ENCODE data around the gene SUZ12.
"Not testable (repeated sequence)": the region's sequence is repeated elsewhere in the genome, so short reads cannot be mapped to it uniquely, and the experiment has no call there.

SUZ12 gene

DNA sequence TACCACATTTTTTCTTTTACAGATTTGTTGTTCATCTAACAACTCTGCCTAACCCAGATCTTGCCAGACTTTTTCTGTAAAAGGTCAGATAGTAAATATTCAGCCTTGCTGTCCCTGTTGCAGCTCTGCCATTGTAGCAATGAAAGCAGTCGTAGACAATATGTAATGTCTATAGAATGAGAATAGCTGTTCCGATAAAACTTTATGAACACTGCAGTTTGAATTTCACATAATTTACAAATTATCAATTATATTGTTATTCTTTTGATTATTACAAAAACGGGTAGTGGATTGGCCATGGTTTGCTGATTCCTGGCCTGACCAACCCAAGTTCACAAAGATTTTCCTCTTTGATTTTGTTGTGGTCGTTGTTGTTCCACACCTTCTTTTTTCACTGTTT is 73.3 kb downstream of the SUZ12 start:
- no peaks in the 10 kb centered on the region for H3K9me3 ChIP-seq (ENCODE audit: control insufficient read depth, low read length)
- H3K4me1 ChIP-seq (ENCODE audit: control insufficient read depth, insufficient read depth, low read length, poor library complexity, severe bottlenecking), result no peaks in the 10 kb centered on the region
- WGBS, 2 experiments (ENCODE audit: insufficient coverage in 2 of 2), result no CpG with 5 or more reads among the region's 4 CpGs
- no peaks in the 10 kb centered on the region for H3K36me3 ChIP-seq (ENCODE audit: control insufficient read depth, insufficient read depth, low read length)
- no peak overlapping the region for H3K27ac ChIP-seq (ENCODE audit: low read depth, low read length, severe bottlenecking)
- no peak overlapping the region for H3K4me3 ChIP-seq (ENCODE audit: extremely low read depth, insufficient read depth, low read length, poor library complexity, severe bottlenecking)

DNA sequence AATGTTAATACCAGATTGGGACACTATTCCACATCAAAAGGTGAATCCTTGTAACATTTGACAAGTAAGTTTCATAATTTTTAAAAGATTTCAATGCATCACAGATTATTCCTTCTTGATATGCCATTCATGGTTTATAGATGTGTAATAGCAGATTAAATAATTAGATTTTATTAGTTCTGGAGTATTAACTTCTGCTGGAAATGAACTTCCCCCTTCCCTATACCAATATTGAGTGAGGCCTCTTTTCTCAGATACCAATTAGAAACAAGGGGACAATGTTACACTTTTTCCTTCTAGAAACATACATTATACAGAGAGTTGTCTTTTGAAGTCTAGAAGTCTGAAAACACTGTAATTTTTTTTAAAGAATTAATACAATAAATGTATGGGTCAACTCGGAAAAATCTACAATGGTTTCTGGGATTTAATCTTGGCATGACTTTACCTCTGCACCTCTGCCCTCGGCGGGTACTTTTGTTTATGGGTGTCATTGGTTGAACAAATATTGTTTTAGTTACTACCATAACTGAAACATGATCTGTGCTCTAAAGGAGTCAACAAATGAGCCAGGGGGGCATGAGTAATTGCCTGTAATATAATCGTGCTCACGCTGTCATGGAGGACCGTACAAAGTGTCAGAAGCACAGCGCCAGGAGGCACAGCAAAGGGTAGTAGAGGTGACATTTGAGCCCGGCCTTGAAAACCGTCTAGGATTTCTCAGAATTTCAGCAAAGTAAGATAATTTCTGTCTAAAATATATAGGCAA is 78.6 kb downstream of the SUZ12 start:
- no peaks in the 10 kb centered on the region for H3K9me3 ChIP-seq (ENCODE audit: control insufficient read depth, low read length)
- no peak overlapping the region for H3K27ac ChIP-seq (ENCODE audit: low read depth, low read length, severe bottlenecking)
- no peak overlapping the region for H3K4me3 ChIP-seq (ENCODE audit: extremely low read depth, insufficient read depth, low read length, poor library complexity, severe bottlenecking)
- 94% methylated on average over 4 of the region's 9 CpGs; no CpG with 5 or more reads in 1 of the 2 experiments for WGBS, 2 experiments (ENCODE audit: insufficient coverage in 2 of 2)
- no peaks in the 10 kb centered on the region for H3K4me1 ChIP-seq (ENCODE audit: control insufficient read depth, insufficient read depth, low read length, poor library complexity, severe bottlenecking)
- H3K36me3 ChIP-seq (ENCODE audit: control insufficient read depth, insufficient read depth, low read length), result no peaks in the 10 kb centered on the region

GRCh38 chr17:32016231-32016630 is 79.4 kb downstream of the SUZ12 start:
- H3K4me3 ChIP-seq (ENCODE audit: extremely low read depth, insufficient read depth, low read length, poor library complexity, severe bottlenecking), result no peak overlapping the region
- H3K36me3 ChIP-seq (ENCODE audit: control insufficient read depth, insufficient read depth, low read length), result peaks cover 2% of the 10 kb centered on the region
- 74 to 86% methylated on average over 2 to 5 of the region's 7 CpGs for WGBS, 2 experiments (ENCODE audit: insufficient coverage in 2 of 2)

DNA sequence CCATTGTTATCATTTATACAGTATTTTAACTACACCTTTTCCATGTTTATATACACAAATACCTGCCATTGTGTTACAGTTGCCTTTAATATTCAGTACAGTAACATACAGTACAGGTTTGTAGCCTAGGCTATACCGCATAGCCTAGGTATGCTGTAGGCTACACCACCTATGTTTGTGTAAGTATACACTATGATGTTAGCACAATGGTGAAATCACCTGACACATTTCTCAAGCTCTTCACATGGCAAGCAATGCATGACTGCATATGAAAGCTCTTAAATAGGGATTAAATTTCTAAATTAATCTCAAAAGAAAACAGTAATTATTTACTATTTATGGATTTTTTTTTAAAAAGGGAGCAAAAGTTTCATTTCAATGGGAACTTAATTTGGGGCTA is 82.4 kb downstream of the SUZ12 start:
- H3K27ac ChIP-seq (ENCODE audit: low read depth, low read length, severe bottlenecking), result no peak overlapping the region
- peaks cover 7% of the 10 kb centered on the region for H3K36me3 ChIP-seq (ENCODE audit: control insufficient read depth, insufficient read depth, low read length)
- no peaks in the 10 kb centered on the region for H3K9me3 ChIP-seq (ENCODE audit: control insufficient read depth, low read length)
- H3K4me3 ChIP-seq (ENCODE audit: extremely low read depth, insufficient read depth, low read length, poor library complexity, severe bottlenecking), result no peak overlapping the region
- H3K4me1 ChIP-seq (ENCODE audit: control insufficient read depth, insufficient read depth, low read length, poor library complexity, severe bottlenecking), result no peaks in the 10 kb centered on the region
- 100% methylated on average over 1 of the region's 1 CpG; no CpG with 5 or more reads in 1 of the 2 experiments for WGBS, 2 experiments (ENCODE audit: insufficient coverage in 2 of 2)

More at GRCh38 chr17:32016231-32016630, 79.4 kb downstream of the SUZ12 start:
- Histone ChIP-seq H3K9me3 (ENCODE audit: control insufficient read depth, low read length) (no peaks in the 10 kb centered on the region), H3K27ac (ENCODE audit: low read depth, low read length, severe bottlenecking) (no peak overlapping the region), H3K4me1 (ENCODE audit: control insufficient read depth, insufficient read depth, low read length, poor library complexity, severe bottlenecking) (no peaks in the 10 kb centered on the region)

- Histone ChIP-seq H3K4me3 (ENCODE audit: extremely low read depth, insufficient read depth, low read length, poor library complexity, severe bottlenecking) (no peak overlapping the region), H3K4me1 (ENCODE audit: control insufficient read depth, insufficient read depth, low read length, poor library complexity, severe bottlenecking) (no peaks in the 10 kb centered on the region), H3K27ac (ENCODE audit: low read depth, low read length, severe bottlenecking) (no peak overlapping the region), H3K36me3 (ENCODE audit: control insufficient read depth, insufficient read depth, low read length) (peaks cover 7% of the 10 kb centered on the region), H3K9me3 (ENCODE audit: control insufficient read depth, low read length) (no peaks in the 10 kb centered on the region)
- WGBS, 2 experiments (ENCODE audit: insufficient coverage in 2 of 2), result 89 to 94% methylated on average over 11 to 14 of the region's 16 CpGs
Measured at GRCh38 chr17:32020943-32021614, 84.3 kb downstream of the SUZ12 start.

GRCh38 chr17:32021615-32021955 is 84.8 kb downstream of the SUZ12 start:
- Histone ChIP-seq H3K4me1 (ENCODE audit: control insufficient read depth, insufficient read depth, low read length, poor library complexity, severe bottlenecking) (no peaks in the 10 kb centered on the region), H3K9me3 (ENCODE audit: control insufficient read depth, low read length) (no peaks in the 10 kb centered on the region), H3K36me3 (ENCODE audit: control insufficient read depth, insufficient read depth, low read length) (peaks cover 7% of the 10 kb centered on the region), H3K4me3 (ENCODE audit: extremely low read depth, insufficient read depth, low read length, poor library complexity, severe bottlenecking) (no peak overlapping the region), H3K27ac (ENCODE audit: low read depth, low read length, severe bottlenecking) (no peak overlapping the region)
- WGBS, 2 experiments (ENCODE audit: insufficient coverage in 2 of 2), result 95% methylated on average over 4 to 7 of the region's 7 CpGs

GRCh38 chr17:32022554-32022953 is 85.7 kb downstream of the SUZ12 start:
- H3K27ac ChIP-seq (ENCODE audit: low read depth, low read length, severe bottlenecking); H3K36me3 ChIP-seq (ENCODE audit: control insufficient read depth, insufficient read depth, low read length); H3K9me3 ChIP-seq (ENCODE audit: control insufficient read depth, low read length); H3K4me1 ChIP-seq (ENCODE audit: control insufficient read depth, insufficient read depth, low read length, poor library complexity, severe bottlenecking); H3K4me3 ChIP-seq (ENCODE audit: extremely low read depth, insufficient read depth, low read length, poor library complexity, severe bottlenecking): not testable (repeated sequence)
- WGBS, 2 experiments (ENCODE audit: insufficient coverage in 2 of 2), result 96 to 100% methylated on average over 2 to 3 of the region's 5 CpGs

DNA sequence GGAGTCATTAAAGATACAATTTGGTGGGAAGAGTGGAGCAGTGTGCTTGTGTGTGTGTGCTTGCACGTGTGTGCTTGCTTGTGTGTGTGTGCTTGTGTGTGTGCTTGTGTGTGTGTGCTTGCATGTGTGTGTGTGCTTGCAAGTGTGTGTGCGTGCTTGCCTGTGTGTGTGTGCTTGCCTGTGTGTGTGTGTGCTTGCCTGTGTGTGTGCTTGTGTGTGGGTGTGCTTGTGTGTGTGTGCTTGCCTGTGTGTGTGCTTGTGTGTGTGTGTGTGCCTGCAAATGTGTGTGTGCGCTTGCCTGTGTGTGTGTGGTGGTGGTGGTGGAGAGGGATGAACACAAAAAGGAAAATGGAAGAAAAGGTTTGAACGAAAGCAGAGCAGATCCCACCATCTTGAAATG is 90.5 kb downstream of the SUZ12 start:
- H3K27ac ChIP-seq (ENCODE audit: low read depth, low read length, severe bottlenecking); H3K4me1 ChIP-seq (ENCODE audit: control insufficient read depth, insufficient read depth, low read length, poor library complexity, severe bottlenecking); H3K9me3 ChIP-seq (ENCODE audit: control insufficient read depth, low read length); H3K4me3 ChIP-seq (ENCODE audit: extremely low read depth, insufficient read depth, low read length, poor library complexity, severe bottlenecking); H3K36me3 ChIP-seq (ENCODE audit: control insufficient read depth, insufficient read depth, low read length): not testable (repeated sequence)
- WGBS, 2 experiments (ENCODE audit: insufficient coverage in 2 of 2), result 43 to 73% methylated on average over 1 to 3 of the region's 4 CpGs

- H3K36me3 ChIP-seq (ENCODE audit: control insufficient read depth, insufficient read depth, low read length), result peaks cover 20% of the 10 kb centered on the region
- no CpG with 5 or more reads among the region's 2 CpGs for WGBS, 2 experiments (ENCODE audit: insufficient coverage in 2 of 2)
- H3K4me3 ChIP-seq (ENCODE audit: extremely low read depth, insufficient read depth, low read length, poor library complexity, severe bottlenecking), result no peak overlapping the region
- no peaks in the 10 kb centered on the region for H3K4me1 ChIP-seq (ENCODE audit: control insufficient read depth, insufficient read depth, low read length, poor library complexity, severe bottlenecking)
- H3K27ac ChIP-seq (ENCODE audit: low read depth, low read length, severe bottlenecking), result no peak overlapping the region
- no peaks in the 10 kb centered on the region for H3K9me3 ChIP-seq (ENCODE audit: control insufficient read depth, low read length)
Measured at GRCh38 chr17:32033223-32033622, 96.4 kb downstream of the SUZ12 start.

DNA sequence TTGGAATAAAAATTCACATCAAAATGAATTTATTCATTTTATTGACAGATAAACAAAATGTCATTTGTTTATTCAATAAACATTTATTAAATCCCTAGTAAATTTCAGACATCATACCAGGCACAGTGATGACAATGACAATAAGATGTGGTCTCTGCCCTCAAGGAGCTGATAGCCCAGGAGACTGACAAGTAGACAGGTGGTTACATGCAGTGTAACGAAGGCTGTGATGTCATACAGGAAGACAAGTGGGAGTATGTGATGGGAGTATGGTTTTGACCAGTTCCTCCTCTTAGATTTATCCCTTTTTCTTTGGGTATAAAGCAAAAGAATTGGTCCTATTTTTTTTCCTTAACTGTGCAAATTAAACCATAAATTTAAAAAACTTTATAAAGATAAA is 97.0 kb downstream of the SUZ12 start:
- H3K4me3 ChIP-seq (ENCODE audit: extremely low read depth, insufficient read depth, low read length, poor library complexity, severe bottlenecking); H3K27ac ChIP-seq (ENCODE audit: low read depth, low read length, severe bottlenecking); H3K4me1 ChIP-seq (ENCODE audit: control insufficient read depth, insufficient read depth, low read length, poor library complexity, severe bottlenecking); H3K9me3 ChIP-seq (ENCODE audit: control insufficient read depth, low read length): not testable (repeated sequence)
- 80% methylated on average over 1 of the region's 1 CpG; no CpG with 5 or more reads in 1 of the 2 experiments for WGBS, 2 experiments (ENCODE audit: insufficient coverage in 2 of 2)
- H3K36me3 ChIP-seq (ENCODE audit: control insufficient read depth, insufficient read depth, low read length), result peaks cover 20% of the 10 kb centered on the region

DNA sequence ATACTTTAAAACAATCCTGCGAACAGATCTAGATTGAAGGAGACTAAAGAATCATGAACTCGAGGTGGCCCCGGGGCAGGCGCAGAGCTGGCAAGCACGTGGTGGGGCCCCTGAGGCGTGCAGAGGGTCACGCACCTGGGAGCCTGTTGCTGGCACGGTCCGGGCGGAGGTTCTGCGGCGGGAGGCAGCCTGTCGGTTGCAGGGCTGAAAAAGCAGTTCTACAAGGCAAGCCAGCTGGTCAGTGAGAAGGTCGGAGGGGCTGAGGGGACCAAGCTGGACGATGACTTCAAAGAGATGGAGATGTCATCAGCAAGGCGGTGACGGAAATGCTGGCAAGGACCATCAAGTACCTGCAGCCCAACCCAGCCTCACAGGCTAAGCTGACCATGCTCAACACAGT is 103.4 kb downstream of the SUZ12 start:
- not testable (repeated sequence) for H3K4me1 ChIP-seq (ENCODE audit: control insufficient read depth, insufficient read depth, low read length, poor library complexity, severe bottlenecking); H3K9me3 ChIP-seq (ENCODE audit: control insufficient read depth, low read length); H3K27ac ChIP-seq (ENCODE audit: low read depth, low read length, severe bottlenecking); H3K4me3 ChIP-seq (ENCODE audit: extremely low read depth, insufficient read depth, low read length, poor library complexity, severe bottlenecking)
- H3K36me3 ChIP-seq (ENCODE audit: control insufficient read depth, insufficient read depth, low read length), result peaks cover 24% of the 10 kb centered on the region
- 86 to 92% methylated on average over 17 of the region's 17 CpGs for WGBS, 2 experiments (ENCODE audit: insufficient coverage in 2 of 2)

Data from mesodermal cell (in vitro differentiated cells).